Measurements from ENCODE around the gene ZG16B.

Gene ZG16B

DNA sequence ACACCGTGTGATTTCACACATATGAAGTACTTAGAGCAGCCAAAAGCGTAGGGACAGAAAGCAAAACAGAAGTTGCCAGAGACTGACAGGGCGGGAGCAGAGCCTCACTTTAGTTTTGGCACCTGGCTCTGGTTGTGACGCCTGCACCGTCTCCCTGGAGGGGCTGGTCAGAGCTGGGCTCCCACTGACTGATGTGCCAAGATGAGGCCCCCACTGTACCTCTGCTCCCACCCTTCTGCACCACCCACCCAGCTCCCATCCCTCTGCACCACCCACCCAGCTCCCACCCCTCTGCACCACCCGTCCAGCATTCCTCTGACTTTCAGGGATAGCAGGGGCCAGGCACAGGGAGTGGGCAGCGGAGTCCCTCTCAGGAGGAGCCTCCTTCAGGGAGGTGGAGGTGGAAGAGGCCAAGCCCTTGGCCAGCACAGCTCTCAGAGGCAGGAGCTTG lies 16.3 kb upstream of the ZG16B start:
- H3K79me2 ChIP-seq, result no peaks in the 10 kb centered on the region
- TF ChIP-seq, protein P1, sequence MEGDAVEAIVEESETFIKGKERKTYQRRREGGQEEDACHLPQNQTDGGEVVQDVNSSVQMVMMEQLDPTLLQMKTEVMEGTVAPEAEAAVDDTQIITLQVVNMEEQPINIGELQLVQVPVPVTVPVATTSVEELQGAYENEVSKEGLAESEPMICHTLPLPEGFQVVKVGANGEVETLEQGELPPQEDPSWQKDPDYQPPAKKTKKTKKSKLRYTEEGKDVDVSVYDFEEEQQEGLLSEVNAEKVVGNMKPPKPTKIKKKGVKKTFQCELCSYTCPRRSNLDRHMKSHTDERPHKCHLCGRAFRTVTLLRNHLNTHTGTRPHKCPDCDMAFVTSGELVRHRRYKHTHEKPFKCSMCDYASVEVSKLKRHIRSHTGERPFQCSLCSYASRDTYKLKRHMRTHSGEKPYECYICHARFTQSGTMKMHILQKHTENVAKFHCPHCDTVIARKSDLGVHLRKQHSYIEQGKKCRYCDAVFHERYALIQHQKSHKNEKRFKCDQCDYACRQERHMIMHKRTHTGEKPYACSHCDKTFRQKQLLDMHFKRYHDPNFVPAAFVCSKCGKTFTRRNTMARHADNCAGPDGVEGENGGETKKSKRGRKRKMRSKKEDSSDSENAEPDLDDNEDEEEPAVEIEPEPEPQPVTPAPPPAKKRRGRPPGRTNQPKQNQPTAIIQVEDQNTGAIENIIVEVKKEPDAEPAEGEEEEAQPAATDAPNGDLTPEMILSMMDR (IDR thresholded peaks at IDR 0.05), result no peak
- H2AFZ ChIP-seq, result no peak overlapping the region
- no peaks in the 10 kb centered on the region for H3K27me3 ChIP-seq (ENCODE audit: control insufficient read depth, insufficient read depth, low read length)
- no peaks in the 10 kb centered on the region for H3K9me3 ChIP-seq (ENCODE audit: control insufficient read depth, low read length)
- no peak overlapping the region for H3K4me2 ChIP-seq (ENCODE audit: low read length)
- no peak overlapping the region for H3K27ac ChIP-seq
- no peak overlapping the region for H3K9ac ChIP-seq
- no peaks in the 10 kb centered on the region for H3K36me3 ChIP-seq (ENCODE audit: control insufficient read depth, insufficient read depth, low read length)
- no peaks in the 10 kb centered on the region for H3K4me1 ChIP-seq
- H3K4me3 ChIP-seq (ENCODE audit: low read depth, low read length), result no peak overlapping the region

DNA sequence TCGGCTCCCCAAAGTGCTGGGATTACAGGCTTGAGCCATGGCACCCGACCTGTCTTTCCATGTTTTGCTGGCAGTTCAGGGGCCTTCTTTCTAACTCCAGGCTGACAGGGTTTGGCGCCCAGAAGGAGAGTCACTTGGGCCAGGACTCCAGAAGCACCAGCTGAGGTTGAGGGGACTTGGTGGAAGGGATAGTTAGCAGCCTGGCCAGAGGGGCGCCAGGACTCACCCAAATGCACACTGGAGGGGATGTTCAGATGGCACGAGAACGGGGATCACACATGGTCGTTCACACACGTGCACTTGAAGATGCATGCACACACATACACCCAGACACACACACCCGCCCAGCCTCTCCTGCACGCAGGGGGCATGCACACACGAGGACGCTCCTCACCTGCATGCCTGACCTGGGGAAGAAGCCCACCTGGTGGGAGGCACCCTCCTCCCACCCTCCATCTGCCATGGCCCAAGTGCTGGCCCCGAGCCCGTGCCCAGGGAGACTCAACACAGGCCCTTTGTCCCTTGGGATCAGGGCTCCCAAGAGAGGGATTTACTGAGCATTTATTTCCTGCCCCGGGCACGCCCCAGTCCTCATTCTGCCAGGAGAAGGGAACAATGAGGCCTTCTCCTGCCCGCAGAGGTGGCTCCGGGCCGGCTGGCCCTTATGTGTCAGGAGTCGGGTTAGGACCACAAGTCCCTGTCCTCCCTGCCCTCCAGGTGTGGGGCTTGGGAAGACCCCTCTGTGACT lies 15.4 kb upstream of the ZG16B start:
- TF ChIP-seq, protein P1 (IDR thresholded peaks at IDR 0.05), result no peak
- H3K9ac ChIP-seq, result no peak overlapping the region
- H3K79me2 ChIP-seq, result no peaks in the 10 kb centered on the region
- H3K4me2 ChIP-seq (ENCODE audit: low read length), result no peak overlapping the region
- H3K36me3 ChIP-seq (ENCODE audit: control insufficient read depth, insufficient read depth, low read length), result no peaks in the 10 kb centered on the region
- H3K4me3 ChIP-seq (ENCODE audit: low read depth, low read length), result no peak overlapping the region
- no peak overlapping the region for H2AFZ ChIP-seq
- no peaks in the 10 kb centered on the region for H3K9me3 ChIP-seq (ENCODE audit: control insufficient read depth, low read length)
- no peaks in the 10 kb centered on the region for H3K4me1 ChIP-seq
- H3K27ac ChIP-seq, result no peak overlapping the region
- H3K27me3 ChIP-seq (ENCODE audit: control insufficient read depth, insufficient read depth, low read length), result no peaks in the 10 kb centered on the region

DNA sequence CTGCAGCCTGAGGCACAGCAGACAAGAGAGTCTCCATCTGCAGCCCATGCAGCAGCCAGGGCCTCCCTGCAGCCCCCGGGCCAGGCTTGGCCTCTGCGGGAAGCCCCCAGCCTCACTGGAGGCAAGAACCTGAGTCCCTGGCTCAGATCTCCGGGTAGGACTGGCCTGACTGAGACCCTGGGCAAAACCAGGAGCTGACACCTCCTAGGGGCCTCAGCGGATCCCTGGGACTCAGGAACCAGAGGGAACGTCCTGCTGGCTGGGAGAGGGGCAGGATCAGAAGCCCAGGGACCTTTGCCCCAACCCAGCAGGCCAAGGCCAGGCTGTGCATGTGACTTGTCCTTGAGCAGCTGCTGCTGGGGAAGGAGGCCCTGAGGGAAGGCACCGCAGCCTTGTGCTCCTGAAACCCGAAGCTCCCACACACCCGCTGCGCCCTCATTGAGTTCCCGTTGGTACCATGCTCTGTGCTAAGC lies 14.8 kb upstream of the ZG16B start:
- TF ChIP-seq, protein P1 (IDR thresholded peaks at IDR 0.05), result no peak
- Histone ChIP-seq H3K79me2 (no peaks in the 10 kb centered on the region), H3K4me2 (ENCODE audit: low read length) (no peak overlapping the region), H3K27ac (no peak overlapping the region), H3K4me3 (ENCODE audit: low read depth, low read length) (no peak overlapping the region), H3K27me3 (ENCODE audit: control insufficient read depth, insufficient read depth, low read length) (no peaks in the 10 kb centered on the region), H3K9ac (no peak overlapping the region), H3K36me3 (ENCODE audit: control insufficient read depth, insufficient read depth, low read length) (no peaks in the 10 kb centered on the region), H2AFZ (no peak overlapping the region), H3K4me1 (no peaks in the 10 kb centered on the region), H3K9me3 (ENCODE audit: control insufficient read depth, low read length) (no peaks in the 10 kb centered on the region)

DNA sequence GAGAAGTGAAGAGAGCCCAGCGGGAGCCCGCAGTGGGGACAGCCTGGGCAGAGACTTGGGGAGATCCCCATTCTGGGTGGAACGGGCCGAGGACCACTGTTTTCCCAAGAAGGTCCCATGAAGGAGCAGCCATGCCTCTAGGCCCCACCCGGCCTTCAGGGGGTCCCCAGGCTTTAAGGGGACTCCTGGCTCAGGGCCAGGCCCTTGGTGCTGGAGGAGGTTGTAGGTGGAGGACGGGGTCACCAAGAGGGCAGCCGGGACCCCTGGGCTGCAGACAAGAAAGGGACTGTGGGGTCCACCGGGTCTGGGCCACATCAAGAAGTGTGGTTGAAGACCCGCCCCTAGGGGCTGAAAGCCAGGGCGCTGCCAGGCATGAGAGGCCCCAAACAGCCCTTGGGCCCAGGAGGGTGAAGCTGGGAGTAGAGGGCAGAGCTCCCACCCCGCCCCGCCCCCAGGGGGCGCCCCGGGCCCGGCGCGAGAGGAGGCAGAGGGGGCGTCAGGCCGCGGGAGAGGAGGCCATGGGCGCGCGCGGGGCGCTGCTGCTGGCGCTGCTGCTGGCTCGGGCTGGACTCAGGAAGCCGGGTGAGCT lies 13.3 kb upstream of the ZG16B start, which contains the start of gene PRSS21:
TSS of gene PRSS21 (plus strand) at position 487 of the 589 bp plus-strand sequence. CDS start at position 519, 32 bp downstream.
- H3K27me3 ChIP-seq (ENCODE audit: control insufficient read depth, insufficient read depth, low read length), result no peaks in the 10 kb centered on the region

More for the DNA sequence above, 13.3 kb upstream of the ZG16B start, which contains the start of gene PRSS21:
- no peak within 1 kb of the TSS for H3K9ac ChIP-seq
- H3K9me3 ChIP-seq (ENCODE audit: control insufficient read depth, low read length), result no peaks in the 10 kb centered on the region
- H3K4me1 ChIP-seq, result no peaks in the 10 kb centered on the region
- H3K27ac ChIP-seq, result no peak within 1 kb of the TSS
- no peak within 1 kb of the TSS for H3K4me3 ChIP-seq (ENCODE audit: low read depth, low read length)
- no peak within 1 kb of the TSS for H2AFZ ChIP-seq
- no peaks in the 10 kb centered on the region for H3K36me3 ChIP-seq (ENCODE audit: control insufficient read depth, insufficient read depth, low read length)
- H3K4me2 ChIP-seq (ENCODE audit: low read length), result no peak within 1 kb of the TSS
- TF ChIP-seq, protein P1 (IDR thresholded peaks at IDR 0.05), result no peak
- H3K79me2 ChIP-seq, result no peaks in the 10 kb centered on the region

Measured in parathyroid adenoma (tissue), 2 donors.